Measurements from ENCODE around the gene TLR6.
"Not testable (repeated sequence)": the region's sequence is repeated elsewhere in the genome, so short reads cannot be mapped to it uniquely, and the experiment has no call there.

TLR6 gene

DNA sequence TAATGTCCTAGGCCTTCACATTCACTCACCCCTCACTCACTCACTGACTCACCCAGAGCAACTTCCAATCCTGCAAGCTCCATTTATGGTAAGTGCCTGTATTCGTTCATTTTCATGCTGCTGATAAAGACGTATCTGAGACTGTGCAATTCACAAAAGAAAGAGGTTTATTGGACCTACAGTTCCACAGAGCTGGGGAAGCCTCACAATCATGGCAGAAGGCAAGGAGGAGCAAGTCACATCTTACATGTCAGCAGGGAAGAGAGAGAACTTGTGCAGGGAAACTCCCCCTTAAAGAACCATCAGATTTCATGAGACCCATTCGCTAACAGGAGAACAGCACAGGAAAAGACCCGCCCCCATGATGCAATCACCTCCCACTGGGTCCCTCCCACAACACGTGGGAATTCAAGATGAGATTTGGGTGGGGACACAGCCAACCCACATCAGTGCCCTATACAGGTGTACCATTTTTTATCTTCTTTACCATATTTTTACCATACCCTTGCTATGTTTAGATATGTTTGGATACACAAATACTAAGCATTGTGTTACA, 33.8 kb downstream of the TLR6 start:
- no peak for DNase-seq (ENCODE audit: low spot score)

DNA sequence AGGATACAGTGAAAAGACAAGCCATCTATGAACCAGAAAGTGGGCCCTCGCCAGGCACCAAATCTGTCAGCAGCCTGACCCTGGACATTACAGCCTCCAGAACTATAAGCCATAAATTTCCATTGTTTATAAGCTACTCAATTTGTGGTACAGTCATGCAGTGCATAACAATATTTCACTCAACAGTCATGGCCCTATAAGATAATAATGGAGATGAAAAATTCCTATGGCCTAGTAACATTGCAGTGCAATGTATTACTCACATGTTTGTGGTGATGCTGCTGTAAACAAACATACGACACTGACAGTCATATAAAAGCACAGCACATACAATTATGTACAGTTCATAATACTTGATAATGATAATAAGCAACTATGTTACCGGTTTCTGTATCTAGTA, 34.9 kb downstream of the TLR6 start:
- no peak for DNase-seq (ENCODE audit: low spot score)

DNA sequence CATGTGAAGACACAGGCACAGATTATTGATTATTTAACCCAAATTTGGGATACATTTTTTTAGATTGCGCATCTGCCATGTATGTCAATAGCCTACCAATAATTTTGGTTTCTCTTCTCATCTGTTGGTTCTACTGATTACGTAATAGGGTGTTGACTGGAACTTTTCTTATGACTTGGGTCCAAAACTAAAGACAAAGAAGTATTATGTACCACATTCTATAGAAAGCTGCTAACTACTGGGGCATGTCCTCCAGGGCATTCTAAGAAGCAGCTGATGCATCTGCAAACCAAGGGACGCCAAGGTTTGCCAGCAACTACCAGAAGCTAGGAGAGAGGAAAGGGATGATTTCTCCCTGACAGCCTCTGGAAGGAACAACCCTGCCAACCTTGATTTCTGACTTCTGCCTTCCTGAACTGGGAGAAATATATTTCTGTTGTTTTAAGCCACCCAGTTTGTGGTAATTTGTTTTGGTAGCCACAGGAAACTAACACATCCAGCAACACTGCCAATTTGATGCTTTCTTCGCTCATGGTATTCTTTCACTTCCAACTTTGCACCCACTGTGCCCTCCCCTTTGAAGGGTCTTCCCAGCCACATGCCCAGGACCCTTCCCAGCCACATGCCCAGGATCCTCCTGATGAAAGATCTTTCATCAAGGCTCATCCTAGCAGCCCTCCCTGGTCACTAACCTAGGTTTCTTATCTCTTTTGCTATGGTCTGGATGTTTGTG, 36.1 kb downstream of the TLR6 start:
- DNase-seq (ENCODE audit: low spot score) = no peak

DNA sequence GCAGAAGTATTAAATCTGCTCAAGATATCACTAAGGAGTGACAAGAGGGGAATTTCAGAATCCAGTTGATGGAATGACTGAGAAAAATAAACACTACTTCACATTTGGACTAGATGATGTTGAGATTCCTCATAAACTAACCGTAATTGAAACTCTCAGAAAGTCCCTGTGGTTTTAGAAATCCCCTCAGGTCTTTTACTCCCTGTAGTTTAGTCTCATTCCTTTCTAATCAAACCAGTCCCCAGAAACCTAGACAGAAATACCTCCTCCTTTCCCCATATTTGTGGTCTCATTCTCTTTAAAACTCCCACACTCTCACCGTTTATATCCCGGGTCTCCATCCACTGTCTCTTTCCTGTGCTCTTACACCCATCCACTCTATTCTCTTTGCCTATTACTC, 37.0 kb downstream of the TLR6 start:
- peak; percentile 65 for DNase-seq (ENCODE audit: low spot score)

DNA sequence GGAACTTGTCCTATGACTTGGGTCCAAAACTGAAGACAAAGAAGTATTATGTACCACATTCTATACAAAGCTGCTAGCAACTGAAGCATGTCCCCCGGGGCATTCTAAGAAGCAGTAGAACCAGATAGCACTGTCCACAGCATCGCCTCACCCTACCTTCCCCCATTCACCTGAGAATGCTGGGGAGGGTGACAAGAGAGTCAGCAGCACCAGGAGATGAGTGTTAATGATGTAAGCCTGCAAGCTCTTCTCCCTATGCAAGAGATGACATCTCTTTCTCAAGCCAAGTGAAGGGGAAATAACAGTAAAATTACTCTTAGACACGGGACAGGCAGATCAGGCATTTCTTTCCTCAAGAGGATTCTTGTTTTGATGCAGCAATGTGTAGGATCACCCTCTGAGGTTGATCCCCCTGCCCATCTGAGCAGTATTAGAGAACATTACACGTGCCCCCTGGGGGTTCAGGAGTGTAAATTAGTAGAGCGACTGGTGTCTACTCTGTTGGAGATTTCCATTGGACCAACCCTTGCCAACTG, 38.1 kb downstream of the TLR6 start:
- peak; percentile 84 for DNase-seq (ENCODE audit: low spot score)

DNA sequence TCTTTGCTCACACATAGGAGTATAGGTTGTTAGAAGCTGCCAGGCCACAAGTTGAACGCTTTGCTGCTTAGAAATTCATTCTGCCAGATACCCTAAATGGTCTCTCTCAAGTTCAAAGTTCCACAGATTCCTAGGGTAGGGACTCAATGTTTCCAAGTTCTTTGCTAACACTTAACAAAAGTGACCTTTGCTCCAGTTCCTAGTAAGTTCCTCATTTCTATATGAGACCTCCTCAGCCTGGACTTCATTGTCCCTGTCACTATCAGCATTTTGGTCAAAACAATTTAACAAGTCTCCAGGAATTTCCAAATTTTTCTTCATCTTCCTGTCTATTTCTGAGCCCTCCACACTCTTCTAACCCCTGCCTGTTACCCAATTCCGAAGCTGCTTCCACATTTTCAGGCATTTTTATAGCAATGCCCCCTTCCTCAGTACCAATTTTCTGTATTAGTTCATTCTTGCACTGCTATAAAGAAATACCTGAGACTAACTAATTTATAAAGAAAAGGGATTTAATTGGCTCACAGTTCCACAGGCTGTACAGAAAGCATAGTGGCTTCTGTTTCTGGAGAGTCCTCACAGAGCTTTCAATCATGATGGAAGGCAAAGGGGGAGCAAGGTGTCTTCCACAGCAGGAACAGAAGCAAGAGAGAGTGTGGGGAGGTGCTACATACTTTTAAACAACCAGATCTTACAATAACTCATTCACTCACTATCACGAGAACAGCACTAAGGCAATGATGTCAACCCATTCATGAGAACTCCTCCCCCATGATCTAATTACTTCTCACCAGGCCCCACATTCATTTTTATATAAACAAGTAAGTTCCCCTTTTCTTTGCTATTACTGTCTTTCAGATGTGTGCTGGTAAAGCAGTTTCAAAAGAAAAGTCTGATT, 40.5 kb downstream of the TLR6 start:
- DNase-seq (ENCODE audit: low spot score) = peak; percentile 39

DNA sequence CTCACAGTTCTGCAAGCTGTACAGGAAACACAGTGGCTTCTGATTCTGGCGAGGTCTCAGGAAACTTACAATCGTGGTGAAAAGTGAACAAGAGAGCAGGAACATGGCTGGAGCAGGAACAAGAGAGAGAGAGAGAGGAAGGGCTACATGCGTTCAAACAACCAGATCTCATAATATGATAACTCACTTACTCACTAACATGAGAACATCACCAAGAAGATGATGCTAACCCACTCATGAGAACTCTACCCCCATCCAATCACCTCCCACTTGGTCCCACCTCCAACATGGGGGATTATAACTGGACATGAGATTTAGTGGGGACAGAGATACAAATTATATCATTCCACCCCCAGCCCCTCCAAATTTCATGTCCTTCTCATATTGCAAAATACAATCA, 42.2 kb downstream of the TLR6 start:
- no peak for DNase-seq (ENCODE audit: low spot score)

DNA sequence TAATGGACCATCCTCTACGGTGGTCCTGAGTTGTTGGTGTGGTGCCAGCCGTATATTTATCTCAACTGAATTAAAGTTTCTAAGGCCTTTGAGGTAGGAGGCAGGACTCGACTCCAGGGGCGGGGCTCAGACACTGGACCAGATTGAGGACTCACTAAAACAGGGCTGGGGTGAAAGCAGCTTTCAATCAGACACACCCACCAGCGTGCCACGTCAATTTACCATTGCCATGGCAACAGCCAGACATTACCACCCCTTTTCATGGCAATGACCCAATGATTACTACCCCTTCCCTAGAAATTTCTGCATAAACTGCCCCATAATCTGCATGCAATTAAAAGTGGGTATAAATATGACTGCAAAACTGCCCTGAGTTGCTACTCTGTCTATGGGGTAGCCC, 45.3 kb downstream of the TLR6 start:
- no peak for DNase-seq (ENCODE audit: low spot score)

DNA sequence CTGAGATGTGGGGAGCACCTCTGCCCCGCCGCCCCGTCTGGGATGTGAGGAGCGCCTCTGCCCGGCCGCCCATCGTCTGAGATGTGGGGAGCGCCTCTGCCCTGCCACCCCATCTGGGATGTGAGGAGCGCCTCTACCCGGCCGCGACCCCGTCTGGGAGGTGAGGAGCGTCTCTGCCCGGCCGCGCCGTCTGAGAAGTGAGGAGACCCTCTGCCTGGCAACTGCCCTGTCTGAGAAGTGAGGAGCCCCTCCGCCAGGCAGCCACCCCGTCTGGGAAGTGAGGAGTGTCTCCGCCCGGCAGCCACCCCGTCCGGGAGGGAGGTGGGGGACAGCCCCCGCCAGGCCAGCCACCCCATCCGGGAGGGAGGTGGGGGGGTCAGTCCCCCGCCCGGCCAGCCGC, 49.2 kb downstream of the TLR6 start:
- not testable (repeated sequence) for DNase-seq (ENCODE audit: low spot score)

DNA sequence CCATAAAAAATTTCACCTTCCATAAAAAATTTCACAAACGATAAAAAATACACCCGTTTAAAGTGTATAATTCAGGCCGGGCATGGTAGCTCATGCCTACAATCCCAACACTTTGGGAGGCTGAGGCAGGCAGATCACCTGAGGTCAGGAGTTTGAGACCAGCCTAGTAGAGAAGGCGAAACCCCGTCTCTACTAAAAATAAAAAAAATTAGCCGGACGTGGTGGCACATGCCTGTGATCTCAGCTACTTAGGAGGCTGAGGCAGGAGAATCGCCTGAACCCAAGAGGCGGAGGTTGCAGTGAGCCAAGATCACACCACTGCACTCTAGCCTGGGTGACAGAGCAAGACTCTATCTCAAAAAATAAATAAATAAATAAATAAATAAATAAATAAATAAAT, 50.4 kb downstream of the TLR6 start:
- not testable (repeated sequence) for DNase-seq (ENCODE audit: low spot score)

DNA sequence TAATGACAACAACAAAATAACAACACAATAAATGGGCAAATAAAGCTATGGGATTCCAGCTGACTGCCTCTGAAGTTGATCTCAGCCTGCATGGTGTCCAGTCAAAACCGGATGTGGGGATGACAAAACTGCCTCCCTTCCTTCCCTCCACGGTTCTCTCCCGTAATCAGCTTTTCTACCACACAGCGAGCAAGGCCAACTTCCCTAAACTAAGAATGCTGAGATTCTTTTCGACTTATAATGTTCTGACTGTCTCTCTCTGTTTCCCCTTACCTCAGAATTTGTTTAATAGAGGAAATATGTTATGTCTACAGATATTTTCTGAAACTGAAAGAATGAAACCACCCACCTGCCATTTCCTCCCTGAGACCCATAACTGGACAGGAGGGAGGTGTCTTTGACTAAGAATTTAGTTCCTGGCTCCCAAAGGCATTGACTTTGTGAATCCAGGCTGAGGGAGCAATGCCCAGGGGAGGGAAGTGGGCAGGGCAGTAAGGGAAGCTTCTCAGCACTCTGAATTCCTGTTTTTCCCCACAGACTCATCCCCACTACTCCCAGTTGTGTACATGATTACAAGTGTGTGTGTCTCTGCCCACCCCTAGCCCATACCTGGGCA, 51.0 kb downstream of the TLR6 start:
- DNase-seq (ENCODE audit: low spot score) = peak; percentile 61

DNA sequence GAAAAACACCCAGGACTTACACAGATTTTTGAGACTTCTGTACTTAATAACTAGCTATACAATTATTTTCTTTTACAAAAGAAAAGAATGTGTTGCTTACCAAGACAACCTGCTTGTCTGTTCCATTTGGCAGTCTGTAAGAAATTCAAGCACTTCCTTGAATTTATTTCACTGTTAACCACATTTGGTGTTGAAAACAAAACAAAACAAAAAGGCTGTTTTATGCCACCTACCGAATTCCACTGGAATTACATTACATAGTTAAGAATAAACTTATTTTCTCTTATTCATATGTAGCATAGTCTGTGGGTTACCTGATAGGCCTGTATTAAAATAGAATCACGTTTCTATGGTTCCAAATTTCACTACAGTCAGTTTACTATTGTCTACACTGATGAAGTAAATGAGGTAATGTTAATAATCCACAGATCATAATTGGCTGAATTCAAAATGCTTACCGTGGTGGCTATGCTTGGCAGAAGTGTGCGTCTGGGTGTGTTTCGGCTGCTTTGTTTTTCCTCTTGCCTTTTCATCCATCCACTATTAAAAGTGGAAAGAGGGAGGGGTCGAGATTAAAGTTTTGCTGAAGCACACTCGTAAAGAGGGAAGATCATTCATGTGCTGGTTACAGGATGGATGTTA, 51.8 kb downstream of the TLR6 start, which contains the start of gene TLR1:
Gene TLR1, minus strand, starts transcription at position 138 of the 642 bp plus-strand sequence. CDS start 5,960 bp downstream, outside the sequence.
- DNase-seq (ENCODE audit: low spot score) = peak; percentile 76

DNA sequence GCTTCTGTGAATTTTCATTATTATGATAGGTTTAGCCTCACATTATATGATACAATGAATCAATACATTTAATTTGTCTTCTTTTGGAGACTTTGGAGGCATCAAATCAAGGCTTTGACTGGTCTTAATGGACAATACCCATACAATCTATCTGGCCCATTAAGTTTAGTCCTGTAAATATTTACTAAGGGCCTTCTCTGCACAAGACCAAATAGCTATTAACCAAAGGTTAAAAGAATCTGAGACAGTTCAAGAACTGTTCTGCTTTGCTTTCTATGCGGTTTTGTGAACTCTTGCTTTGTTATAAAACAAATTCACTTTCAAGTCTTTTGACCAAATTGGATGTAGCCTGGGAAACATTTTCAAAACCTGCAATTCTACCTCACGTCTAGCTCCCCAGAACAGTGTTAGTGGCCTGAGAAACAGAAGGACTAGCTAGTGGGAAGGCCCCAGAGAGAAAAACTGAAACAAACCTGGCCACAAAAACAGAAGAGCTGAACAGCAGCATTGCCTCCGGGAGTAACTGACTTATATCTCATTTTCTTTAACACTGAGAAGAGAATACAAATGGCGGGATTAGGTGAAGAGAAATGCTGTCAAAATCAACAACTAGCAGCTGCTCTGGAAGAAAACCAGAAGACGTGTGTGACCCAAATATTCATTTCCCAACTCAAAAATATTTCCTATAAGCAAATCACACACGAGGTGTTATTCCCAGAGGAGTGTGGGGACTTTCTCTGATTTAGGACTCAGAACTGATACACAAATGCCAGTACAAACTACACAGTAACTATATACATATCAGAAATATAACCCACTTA, 52.6 kb downstream of the TLR6 start:
- peak; percentile 41 for DNase-seq (ENCODE audit: low spot score)

DNA sequence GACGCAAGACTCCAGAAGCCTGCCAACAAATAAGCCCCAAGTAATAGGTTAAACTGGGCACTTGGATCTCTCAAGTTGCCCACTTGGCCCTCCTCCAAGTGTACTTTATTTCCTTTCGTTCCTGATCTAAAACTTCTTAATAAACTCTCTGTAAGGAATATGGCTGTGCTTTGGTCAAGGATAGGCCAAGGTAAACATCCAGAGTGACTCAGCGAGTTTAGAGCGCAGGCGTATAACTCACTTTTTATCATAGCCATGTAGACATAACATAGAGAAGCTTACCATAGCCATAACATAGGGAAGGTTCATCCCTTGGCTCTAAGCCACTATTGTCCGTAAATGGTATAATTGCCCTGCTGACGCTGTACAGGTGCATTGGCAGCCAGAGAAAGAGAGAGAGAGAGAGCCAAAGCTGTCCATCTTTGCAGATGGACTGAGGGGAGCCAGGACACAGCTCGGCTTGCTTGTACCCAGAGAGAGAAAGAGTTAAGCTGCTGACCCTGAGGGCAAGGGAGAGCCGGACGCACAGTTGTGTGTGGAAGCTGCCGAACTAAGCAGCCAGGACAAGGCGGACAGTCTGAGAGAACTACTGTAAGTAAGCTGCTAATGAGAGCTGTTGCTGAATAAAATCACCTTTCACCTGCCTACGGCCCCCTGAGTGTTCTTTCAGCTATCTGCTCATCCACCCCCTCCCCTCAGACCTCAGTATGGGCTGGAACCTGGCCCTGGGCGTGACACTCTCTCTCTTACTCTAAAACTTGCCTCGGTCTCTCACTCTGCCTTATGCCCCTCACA, 53.9 kb downstream of the TLR6 start:
- DNase-seq (ENCODE audit: low spot score) = no peak

DNA sequence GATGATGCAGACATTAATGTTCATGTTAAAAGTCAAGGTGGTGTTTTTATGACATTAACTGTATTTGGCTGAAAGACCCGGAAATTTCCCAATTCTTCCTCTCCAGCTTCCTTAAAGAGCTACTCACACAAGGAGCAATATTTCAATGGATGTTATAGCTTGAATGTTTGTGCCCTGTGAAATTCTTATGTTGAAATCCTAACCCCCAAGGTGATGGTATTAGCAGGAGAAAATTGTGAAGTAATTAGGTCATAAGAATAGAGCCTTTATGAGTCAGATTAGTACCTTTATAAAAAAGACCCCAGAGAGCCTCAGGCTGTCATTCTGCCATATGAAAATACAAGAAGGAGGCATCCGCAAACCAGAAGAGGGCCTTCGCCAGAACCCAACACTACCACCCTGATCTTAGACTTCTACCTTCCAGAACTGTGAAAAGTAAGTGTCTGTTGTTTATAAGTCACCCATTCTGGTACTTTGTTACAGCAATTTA, 55.6 kb downstream of the TLR6 start:
- DNase-seq (ENCODE audit: low spot score) = peak; percentile 28

DNA sequence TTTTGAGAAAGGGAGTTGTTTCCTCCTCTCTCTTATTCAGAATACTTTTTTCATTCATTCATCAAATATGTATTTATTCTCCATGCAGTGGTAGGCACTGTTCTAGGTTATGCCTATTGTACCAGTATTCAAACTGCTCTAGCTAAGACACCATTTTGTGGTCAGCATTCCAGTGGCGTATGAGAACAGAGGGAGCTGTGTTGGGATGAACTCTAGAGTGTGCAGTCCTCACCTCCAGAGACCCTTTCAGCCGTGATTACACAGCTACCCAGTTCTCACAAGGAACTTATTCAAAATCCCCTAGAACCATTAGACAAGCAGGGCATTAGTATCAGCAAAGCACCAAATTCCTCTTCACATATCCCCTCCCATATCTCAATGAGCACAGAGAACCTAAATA, 56.3 kb downstream of the TLR6 start:
- DNase-seq (ENCODE audit: low spot score) = no peak

DNA sequence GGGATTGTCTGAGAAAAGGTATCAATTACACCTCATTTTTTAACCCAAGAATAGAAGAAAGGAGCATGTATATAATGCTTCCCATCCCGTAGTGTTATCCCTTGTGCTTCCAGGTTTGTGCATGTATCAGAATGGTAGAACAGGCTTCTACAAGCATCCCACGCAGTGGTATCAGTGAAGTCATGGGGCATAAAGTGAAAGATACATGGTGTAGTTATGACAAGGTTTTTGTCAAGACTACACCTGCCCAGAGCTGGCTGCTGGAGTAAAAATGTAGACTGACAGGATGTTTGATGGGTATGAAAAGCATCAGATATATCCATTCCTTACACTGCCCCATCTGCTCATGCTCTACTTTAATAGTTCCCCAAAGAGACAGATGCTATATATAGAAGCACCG, 61.5 kb downstream of the TLR6 start:
- DNase-seq (ENCODE audit: low spot score) = no peak

DNA sequence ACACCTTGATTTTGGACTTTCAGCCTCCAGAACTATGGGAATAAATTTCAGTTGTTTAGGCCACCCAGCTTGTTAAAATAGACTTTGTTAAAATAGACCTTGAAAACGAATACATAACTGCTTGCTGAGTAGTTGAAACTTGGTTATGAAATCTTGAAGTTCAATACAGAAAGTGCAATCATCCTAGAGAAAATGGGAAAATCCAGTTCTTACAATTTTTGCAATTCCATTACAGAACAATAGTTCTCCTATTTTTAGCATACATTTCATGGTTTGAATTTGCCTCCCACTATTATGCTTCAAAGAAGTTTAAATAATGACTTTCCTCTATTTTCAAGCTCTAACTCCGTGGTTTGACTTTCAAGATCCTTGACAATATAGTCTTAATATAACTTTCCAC, 62.6 kb downstream of the TLR6 start:
- no peak for DNase-seq (ENCODE audit: low spot score)

DNA sequence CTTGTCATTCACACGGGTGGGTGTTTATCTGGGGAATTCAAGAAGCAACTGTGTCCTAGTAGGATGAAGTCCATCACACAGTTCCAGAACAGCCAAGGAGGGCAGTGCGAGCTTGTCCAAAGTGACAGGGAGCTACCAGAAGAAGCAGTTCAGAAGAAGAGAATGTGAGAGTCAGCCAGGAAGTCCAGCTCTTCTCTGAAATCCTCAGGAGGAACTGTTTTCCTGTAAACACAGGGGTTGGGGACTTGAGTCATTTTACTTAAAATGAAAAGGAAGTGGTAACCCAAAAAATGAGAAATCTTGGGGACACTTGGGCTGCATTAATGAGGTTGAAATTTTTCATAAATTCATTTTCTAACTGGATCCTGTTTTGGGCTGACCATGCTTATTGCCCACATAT, 65.6 kb downstream of the TLR6 start:
- DNase-seq (ENCODE audit: low spot score) = no peak

DNA sequence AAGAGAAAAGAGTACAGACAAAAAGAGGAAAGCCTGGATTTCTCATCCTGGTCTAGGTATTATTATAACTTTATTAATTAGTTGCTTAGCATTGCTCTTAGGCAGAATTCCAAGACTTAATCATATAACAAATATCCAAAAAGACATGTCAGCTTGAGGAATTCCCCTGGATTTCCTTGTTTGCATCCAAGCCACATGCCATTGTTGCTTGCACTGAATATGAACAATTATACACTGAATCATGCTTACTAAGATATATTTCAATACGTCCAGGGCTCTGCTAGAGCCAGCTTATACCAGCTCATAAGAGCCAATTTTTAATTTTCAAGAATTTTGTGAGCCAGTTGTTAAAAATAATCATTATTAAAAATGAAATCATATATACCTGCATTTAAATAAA, 68.3 kb downstream of the TLR6 start:
- DNase-seq (ENCODE audit: low spot score) = peak; percentile 89
